Fibroblast of mammary gland (primary cell): ENCODE results near the gene CLDN25.

Source experiments
- DNase-seq: peaks from one replicate; pipeline ENCODE4 v3.0.0-alpha.2; 2010; ENCODE audit warnings: low read depth
- H3K4me3 ChIP-seq: 2 replicates; pipeline ENCODE4 v1.5.1; 2011; ENCODE audit warnings: low read depth, mild to moderate bottlenecking, low read length, moderate library complexity; ENCODE audit not compliant: control insufficient read depth
- CTCF ChIP-seq: conservative IDR thresholded peaks from 2 replicates; pipeline ENCODE4 v1.5.1; 2011; ENCODE audit warnings: low read depth, low read length, inconsistent platforms; ENCODE audit not compliant: control insufficient read depth, insufficient read depth

CLDN25 gene

GRCh38 chr11:113828191-113828590 lies 48.6 kb downstream of the CLDN25 start:
- TF ChIP-seq CTCF = no peak
- H3K4me3 ChIP-seq = no peak overlapping the region
- no peak for DNase-seq

GRCh38 chr11:113829751-113830150 lies 50.2 kb downstream of the CLDN25 start:
- DNase-seq = no peak
- no peak overlapping the region for H3K4me3 ChIP-seq
- no peak for TF ChIP-seq CTCF
